Spleen (tissue), 11 donors: ENCODE data around the gene OTUD4. TPM values are rescaled to one million over a fixed set of nuclear protein-coding genes. Genes with fewer than 3 reads are reported as not detected.

ENCODE experiments used
- DNase-seq: peaks from one replicate; pipeline ENCODE4 v3.0.0-alpha.2; 2020
- H3K27ac ChIP-seq, 8 donors: fragments of 200-600 bp; sonication (generic) in 7 of 8; 1 replicate in 4 of 8; 2 replicates in 4 of 8; pipeline versions ENCODE4 v1.5.0 to v1.8.0; 2016 to 2021; ENCODE audit warnings: inconsistent platforms in 4 of 8, mild to moderate bottlenecking in 4 of 8, moderate library complexity in 1 of 8
- H3K27me3 ChIP-seq, 7 donors: fragments of 200-600 bp; sonication (generic) in 6 of 7; replicated peaks in 1 of 7; 1 replicate in 4 of 7; 2 replicates in 3 of 7; pipeline versions ENCODE4 v1.5.0 to v1.8.0; 2016 to 2021; ENCODE audit warnings: inconsistent platforms in 3 of 7, mild to moderate bottlenecking in 1 of 7
- H3K36me3 ChIP-seq, 6 donors: fragments of 200-600 bp; sonication (generic) in 5 of 6; 1 replicate in 4 of 6; 2 replicates in 2 of 6; pipeline versions ENCODE4 v1.5.0 to v1.8.0; 2016 to 2021; ENCODE audit warnings: inconsistent platforms in 2 of 6
- H3K4me1 ChIP-seq, 6 donors: fragments of 200-600 bp; sonication (generic) in 5 of 6; 1 replicate in 3 of 6; 2 replicates in 3 of 6; pipeline versions ENCODE4 v1.5.0 to v1.8.0; 2016 to 2021; ENCODE audit warnings: inconsistent platforms in 3 of 6
- H3K4me3 ChIP-seq, 8 donors: fragments of 200-600 bp; sonication (generic) in 7 of 8; 1 replicate in 4 of 8; 2 replicates in 4 of 8; pipeline versions ENCODE4 v1.5.0 to v1.8.0; 2016 to 2021; ENCODE audit warnings: inconsistent platforms in 4 of 8, mild to moderate bottlenecking in 4 of 8, moderate library complexity in 2 of 8
- H3K9me3 ChIP-seq, 8 donors: fragments of 200-600 bp; sonication (generic) in 7 of 8; 1 replicate in 4 of 8; 2 replicates in 4 of 8; pipeline versions ENCODE4 v1.5.0 to v1.8.0; 2016 to 2021; ENCODE audit warnings: inconsistent platforms in 4 of 8
- POLR2A ChIP-seq, 3 donors: fragments of 450-650 bp; IDR thresholded peaks; one replicate each; pipeline ENCODE4 v1.5.1; 2017; ENCODE audit warnings: antibody characterized with exemption in 3 of 3, mild to moderate bottlenecking in 1 of 3
- POLR2AphosphoS5 ChIP-seq, 3 donors: sonication (generic); formaldehyde crosslinking; IDR thresholded peaks; one replicate each; pipeline ENCODE4 v1.5.1; 2017; ENCODE audit warnings: antibody characterized with exemption in 3 of 3
- WGBS, 5 donors: extraction: QIAGEN DNeasy Blood & Tissue Kit in 3 of 5; methylation state at CpG; one replicate each; pipeline versions ENCODE4 v1.1.5 to v1.1.7; 2013 to 2018; 5-methylcytosine and 5-hydroxymethylcytosine counted together
- intact Hi-C: fragments of 100-400 bp; cut with DNase I; formaldehyde crosslinking; loops from one replicate; pipeline ENCODE4 v1.15.0; 2023; ENCODE audit warnings: low total_unique reads
- polyA plus RNA-seq, 3 donors: library from polyadenylated mRNA; stranded (reverse); fragments of 200-250 nt; gene quantifications; one replicate each; pipeline ENCODE4 v1.2.1, GENCODE V29; 2013
- total RNA-seq, 7 donors: library from RNA; depleted of rRNA in 3 of 7; stranded (reverse); fragments of >200 nt in 3 of 7; fragmentation: NEBNext Ultra II Directional in 4 of 7; extraction: Animal tissue kit (Norgen Biotek cat#: 25700) in 4 of 7; gene quantifications; one replicate each; pipeline versions ENCODE4 v1.1.0 to v1.2.1, GENCODE V29; 2016 to 2021
- TF ChIP-seq, protein P1 (sequence below), 11 experiments: fragments of 200-600 bp in 7 of 11; fragments of 450-650 bp in 4 of 11; sonication (generic) in 4 of 11; IDR thresholded peaks in 8 of 11; conservative IDR thresholded peaks in 3 of 11; 1 replicate in 7 of 11; 2 replicates in 4 of 11; pipeline versions ENCODE4 v1.4.0 to v1.8.0; 2016 to 2021; ENCODE audit warnings: antibody characterized with exemption in 11 of 11, inconsistent platforms in 4 of 11, mild to moderate bottlenecking in 1 of 11
- donor health status: healthy with polysubstance abuse.
- donor health status: DM: no; HTN: no; CAD: no; lungs with moderate emphysema.
- donor health status: DM: no; HTN: no; CAD: no.
- donor health status: Bipolar disorder and iron deficiency.
- donor health status: healthy.
- donor health status: DM: no; HTN: no; CAD: no.
- donor health status: DM: yes; HTN: yes; CAD: no.

OTUD4 gene
- total and polyA plus RNA-seq, 10 donors: 8.1 to 53.0 (median 44.1) TPM

GRCh38 chr4:145130788-145131399 is 49.5 kb downstream of the OTUD4 start:
- no peak for DNase-seq
- WGBS, 5 donors: 52 to 87% (median 72%) methylated on average over 2 of the region's 2 CpGs
- no peak for TF ChIP-seq POLR2AphosphoS5 (IDR thresholded peaks at IDR 0.05)
- no peak for TF ChIP-seq POLR2A (IDR thresholded peaks at IDR 0.05)
- TF ChIP-seq, protein P1, sequence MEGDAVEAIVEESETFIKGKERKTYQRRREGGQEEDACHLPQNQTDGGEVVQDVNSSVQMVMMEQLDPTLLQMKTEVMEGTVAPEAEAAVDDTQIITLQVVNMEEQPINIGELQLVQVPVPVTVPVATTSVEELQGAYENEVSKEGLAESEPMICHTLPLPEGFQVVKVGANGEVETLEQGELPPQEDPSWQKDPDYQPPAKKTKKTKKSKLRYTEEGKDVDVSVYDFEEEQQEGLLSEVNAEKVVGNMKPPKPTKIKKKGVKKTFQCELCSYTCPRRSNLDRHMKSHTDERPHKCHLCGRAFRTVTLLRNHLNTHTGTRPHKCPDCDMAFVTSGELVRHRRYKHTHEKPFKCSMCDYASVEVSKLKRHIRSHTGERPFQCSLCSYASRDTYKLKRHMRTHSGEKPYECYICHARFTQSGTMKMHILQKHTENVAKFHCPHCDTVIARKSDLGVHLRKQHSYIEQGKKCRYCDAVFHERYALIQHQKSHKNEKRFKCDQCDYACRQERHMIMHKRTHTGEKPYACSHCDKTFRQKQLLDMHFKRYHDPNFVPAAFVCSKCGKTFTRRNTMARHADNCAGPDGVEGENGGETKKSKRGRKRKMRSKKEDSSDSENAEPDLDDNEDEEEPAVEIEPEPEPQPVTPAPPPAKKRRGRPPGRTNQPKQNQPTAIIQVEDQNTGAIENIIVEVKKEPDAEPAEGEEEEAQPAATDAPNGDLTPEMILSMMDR (IDR thresholded peaks at IDR 0.05 in 8 of 11, conservative IDR thresholded peaks at IDR 0.05 in 3 of 11): no peak
- intact Hi-C loops: no loop called here
- Histone ChIP-seq H3K36me3 (peaks cover 0 to 64% (median 24%) of the 10 kb centered on the region in 6 donors), H3K9me3 (no peaks in the 10 kb centered on the region), H3K27ac (peak overlapping the region in 2 of 8 donors; percentile 12 to 15), H3K27me3 (no peaks in the 10 kb centered on the region), H3K4me1 (peaks cover 5 to 29% (median 16%) of the 10 kb centered on the region in 6 donors), H3K4me3 (no peak overlapping the region)

GRCh38 chr4:145130130-145130529 is 50.3 kb downstream of the OTUD4 start:
- H3K4me1 ChIP-seq: peaks cover 5 to 28% (median 16%) of the 10 kb centered on the region in 6 donors
- peak overlapping the region in 2 of 8 donors; percentile 12 to 15 for H3K27ac ChIP-seq
- H3K36me3 ChIP-seq: peaks cover 0 to 68% (median 31%) of the 10 kb centered on the region in 6 donors
- TF ChIP-seq, protein P1 (IDR thresholded peaks at IDR 0.05 in 8 of 11, conservative IDR thresholded peaks at IDR 0.05 in 3 of 11): no peak
- no peak for TF ChIP-seq POLR2A (IDR thresholded peaks at IDR 0.05)
- no peak for TF ChIP-seq POLR2AphosphoS5 (IDR thresholded peaks at IDR 0.05)
- no peaks in the 10 kb centered on the region for H3K27me3 ChIP-seq
- no peak for DNase-seq
- intact Hi-C loops: no loop called here
- H3K4me3 ChIP-seq: no peak overlapping the region
- no peaks in the 10 kb centered on the region for H3K9me3 ChIP-seq

DNA sequence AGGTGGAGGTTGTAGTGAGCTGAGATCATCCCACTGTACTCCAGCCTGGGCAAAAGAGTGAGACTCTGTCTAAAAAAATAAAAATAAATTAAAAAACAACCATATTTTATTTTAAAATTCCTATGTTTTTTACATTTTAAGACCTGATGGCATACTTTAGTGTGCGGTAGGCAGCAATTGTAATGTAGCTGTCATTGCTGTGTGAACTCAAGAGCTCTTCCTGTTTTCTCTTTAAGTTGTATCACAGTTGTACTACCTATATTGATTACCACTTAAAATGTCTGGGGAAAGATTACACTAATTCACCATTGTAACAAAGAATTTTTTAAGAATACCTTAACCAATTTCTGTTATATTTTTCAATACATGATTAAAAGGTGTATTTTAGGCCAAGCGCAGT is 55.0 kb downstream of the OTUD4 start:
- 96 to 100% (median 98%) methylated on average over 2 of the region's 2 CpGs for WGBS, 5 donors
- no peak for DNase-seq
- Histone ChIP-seq H3K27me3 (no peaks in the 10 kb centered on the region), H3K27ac (peak overlapping the region; percentile 7 to 80 (median 49)), H3K36me3 (peaks cover 0 to 99% (median 68%) of the 10 kb centered on the region in 6 donors), H3K9me3 (no peaks in the 10 kb centered on the region), H3K4me3 (no peak overlapping the region), H3K4me1 (peaks cover 0 to 7% (median 0%) of the 10 kb centered on the region in 6 donors)
- TF ChIP-seq POLR2AphosphoS5 (IDR thresholded peaks at IDR 0.05): no peak
- no peak for TF ChIP-seq POLR2A (IDR thresholded peaks at IDR 0.05)
- TF ChIP-seq, protein P1 (IDR thresholded peaks at IDR 0.05 in 8 of 11, conservative IDR thresholded peaks at IDR 0.05 in 3 of 11): no peak
- intact Hi-C loops: no loop called here

GRCh38 chr4:145108128-145108527 is 72.3 kb downstream of the OTUD4 start:
- TF ChIP-seq POLR2AphosphoS5 (IDR thresholded peaks at IDR 0.05) (no peak), POLR2A (IDR thresholded peaks at IDR 0.05) (no peak)
- TF ChIP-seq, protein P1 (IDR thresholded peaks at IDR 0.05 in 8 of 11, conservative IDR thresholded peaks at IDR 0.05 in 3 of 11): no peak
- peaks cover 0 to 40% (median 25%) of the 10 kb centered on the region in 6 donors for H3K4me1 ChIP-seq
- intact Hi-C loops: loop anchor here (10.0 kb wide), 1 partner anchor 47 kb away; no protein-coding TSS in a partner anchor
- DNase-seq: no peak
- H3K4me3 ChIP-seq: no peak overlapping the region
- H3K27ac ChIP-seq: peak overlapping the region in 3 of 8 donors; percentile 11 to 53 (median 44)
- H3K36me3 ChIP-seq: peaks cover 0 to 91% (median 81%) of the 10 kb centered on the region in 6 donors
- H3K27me3 ChIP-seq: no peaks in the 10 kb centered on the region
- no peaks in the 10 kb centered on the region for H3K9me3 ChIP-seq
